Left lung (tissue), 10 donors: ENCODE measurements around the gene HPCAL4. TPM values are rescaled to one million over a fixed set of nuclear protein-coding genes. Genes with fewer than 3 reads are reported as not detected.

Source experiments
- ATAC-seq: fragments of 200-7000 bp; cut with Tn5 transposase; one replicate; pipeline ENCODE4 v1.9.1; 2020; ENCODE audit warnings: moderate library complexity
- DNase-seq, 4 donors: peaks; one replicate each; pipeline ENCODE4 v3.0.0-alpha.2; 2013 to 2020
- H3K27ac ChIP-seq, 2 donors: fragments of 200-600 bp; sonication (generic) in 1 of 2; one replicate each; pipeline versions ENCODE4 v1.5.0 to v1.8.0; 2020 to 2021
- H3K27me3 ChIP-seq, 2 donors: fragments of 200-600 bp; sonication (generic) in 1 of 2; one replicate each; pipeline versions ENCODE4 v1.5.0 to v1.8.0; 2020 to 2021
- H3K36me3 ChIP-seq, 2 donors: fragments of 200-600 bp; sonication (generic) in 1 of 2; one replicate each; pipeline versions ENCODE4 v1.5.0 to v1.8.0; 2020 to 2021
- H3K4me1 ChIP-seq, 2 donors: fragments of 200-600 bp; one replicate each; pipeline ENCODE4 v1.8.0; 2021
- H3K4me3 ChIP-seq, 2 donors: fragments of 200-600 bp; sonication (generic) in 1 of 2; one replicate each; pipeline versions ENCODE4 v1.5.0 to v1.8.0; 2020 to 2021; ENCODE audit warnings: mild to moderate bottlenecking in 1 of 2
- H3K9me3 ChIP-seq, 2 donors: fragments of 200-600 bp; sonication (generic) in 1 of 2; one replicate each; pipeline versions ENCODE4 v1.5.0 to v1.8.0; 2020 to 2021
- CTCF ChIP-seq, 2 donors: fragments of 200-600 bp; sonication (generic) in 1 of 2; IDR thresholded peaks; one replicate each; pipeline versions ENCODE4 v1.5.0 to v1.8.0; 2021; ENCODE audit warnings: antibody characterized with exemption in 2 of 2
- intact Hi-C, 2 donors: fragments of 100-400 bp; cut with DNase I; formaldehyde crosslinking; loops; one replicate each; pipeline versions ENCODE4 v1.11.2 to v1.14.2; 2022
- polyA plus RNA-seq, 6 donors: library from polyadenylated mRNA; unstranded; fragments of 120-200 nt; gene quantifications; one replicate each; pipeline ENCODE4 v1.2.1, GENCODE V29; 2013; ENCODE audit not compliant: insufficient read length in 6 of 6
- total RNA-seq, 2 donors: library from RNA; stranded (reverse); fragmentation: NEBNext Ultra II Directional; extraction: Animal tissue kit (Norgen Biotek cat#: 25700); gene quantifications; one replicate each; pipeline ENCODE4 v1.2.1, GENCODE V29; 2021
- donor health status: DM: no; HTN: yes; CAD: no.
- donor health status: DM: no; HTN: no; CAD: no.

Gene HPCAL4
- total and polyA plus RNA-seq, 8 donors = 0.04 to 1.9 (median 0.14) TPM

GRCh38 chr1:39670689-39671088, 20.5 kb downstream of the HPCAL4 start:
- no peak overlapping the region for H3K4me3 ChIP-seq
- H3K36me3 ChIP-seq = no peaks in the 10 kb centered on the region
- H3K27ac ChIP-seq = no peak overlapping the region
- H3K9me3 ChIP-seq = no peaks in the 10 kb centered on the region
- ATAC-seq (no peak), DNase-seq (no peak)
- intact Hi-C loops = no loop called here
- peaks cover 22 to 32% of the 10 kb centered on the region in 2 donors for H3K27me3 ChIP-seq
- H3K4me1 ChIP-seq = peaks cover 7% of the 10 kb centered on the region in 2 donors
- no peak for TF ChIP-seq CTCF (IDR thresholded peaks at IDR 0.05)

- Histone ChIP-seq H3K9me3 (no peaks in the 10 kb centered on the region), H3K27me3 (peaks cover 22 to 32% of the 10 kb centered on the region in 2 donors), H3K27ac (no peak overlapping the region), H3K4me3 (no peak overlapping the region), H3K4me1 (peaks cover 7% of the 10 kb centered on the region in 2 donors), H3K36me3 (no peaks in the 10 kb centered on the region)
- no peak for ATAC-seq
- intact Hi-C loops = no loop called here
- no peak for DNase-seq
- no peak for TF ChIP-seq CTCF (IDR thresholded peaks at IDR 0.05)
Measured at GRCh38 chr1:39668894-39669293, 22.3 kb downstream of the HPCAL4 start.

GRCh38 chr1:39668111-39668510, 23.1 kb downstream of the HPCAL4 start:
- H3K27ac ChIP-seq = no peak overlapping the region
- intact Hi-C loops = no loop called here
- H3K4me3 ChIP-seq = no peak overlapping the region
- DNase-seq (no peak), ATAC-seq (no peak)
- no peak for TF ChIP-seq CTCF (IDR thresholded peaks at IDR 0.05)
- H3K9me3 ChIP-seq = no peaks in the 10 kb centered on the region
- peaks cover 22 to 32% of the 10 kb centered on the region in 2 donors for H3K27me3 ChIP-seq
- no peaks in the 10 kb centered on the region for H3K36me3 ChIP-seq
- peaks cover 7% of the 10 kb centered on the region in 2 donors for H3K4me1 ChIP-seq

GRCh38 chr1:39666772-39667171, 24.5 kb downstream of the HPCAL4 start:
- H3K27ac ChIP-seq = no peak overlapping the region
- H3K27me3 ChIP-seq = peaks cover 15 to 20% of the 10 kb centered on the region in 2 donors
- intact Hi-C loops = no loop called here
- peaks cover 6 to 7% of the 10 kb centered on the region in 2 donors for H3K4me1 ChIP-seq
- DNase-seq = no peak
- no peak for ATAC-seq
- no peak overlapping the region for H3K4me3 ChIP-seq
- TF ChIP-seq CTCF (IDR thresholded peaks at IDR 0.05) = no peak
- no peaks in the 10 kb centered on the region for H3K9me3 ChIP-seq
- no peaks in the 10 kb centered on the region for H3K36me3 ChIP-seq

GRCh38 chr1:39663559-39663958, 27.7 kb downstream of the HPCAL4 start:
- ATAC-seq = no peak

More at GRCh38 chr1:39663559-39663958, 27.7 kb downstream of the HPCAL4 start:
- Histone ChIP-seq H3K27ac (no peak overlapping the region), H3K27me3 (no peaks in the 10 kb centered on the region), H3K4me1 (no peaks in the 10 kb centered on the region), H3K4me3 (no peak overlapping the region), H3K9me3 (no peaks in the 10 kb centered on the region), H3K36me3 (no peaks in the 10 kb centered on the region)
- no peak for TF ChIP-seq CTCF (IDR thresholded peaks at IDR 0.05)
- intact Hi-C loops = no loop called here
- DNase-seq = no peak
